Lung (tissue), 12 donors: ENCODE measurements around the gene DNAJC11. TPM values are rescaled to one million over a fixed set of nuclear protein-coding genes. Genes with fewer than 3 reads are reported as not detected.

Experiments
- ATAC-seq: fragments of 200-7000 bp; cut with Tn5 transposase; one replicate; pipeline ENCODE4 v1.9.1; 2020; ENCODE audit warnings: moderate number of reproducible peaks; ENCODE audit not compliant: insufficient read depth, low FRiP score
- DNase-seq, 3 donors: peaks; one replicate each; pipeline ENCODE4 v3.0.0-alpha.2; 2013 to 2017
- H3K27ac ChIP-seq, 2 donors: one replicate each; pipeline ENCODE4 v1.5.1; 2013; ENCODE audit warnings: mild to moderate bottlenecking in 2 of 2, moderate library complexity in 2 of 2, control low read depth in 1 of 2, inconsistent platforms in 1 of 2, low read depth in 1 of 2, low read length in 1 of 2
- H3K27me3 ChIP-seq, 3 donors: one replicate each; pipeline ENCODE4 v1.5.1; 2013; ENCODE audit warnings: low read length in 2 of 3; ENCODE audit not compliant: control insufficient read depth in 3 of 3, insufficient read depth in 3 of 3
- H3K36me3 ChIP-seq, 4 donors: one replicate each; pipeline ENCODE4 v1.5.1; 2013; ENCODE audit warnings: low read length in 4 of 4, mild to moderate bottlenecking in 1 of 4, moderate library complexity in 1 of 4; ENCODE audit not compliant: control insufficient read depth in 4 of 4, insufficient read depth in 4 of 4
- H3K4me1 ChIP-seq, 5 donors: one replicate each; pipeline ENCODE4 v1.5.1; 2013; ENCODE audit warnings: low read length in 5 of 5, mild to moderate bottlenecking in 2 of 5, moderate library complexity in 1 of 5; ENCODE audit not compliant: control insufficient read depth in 5 of 5, insufficient read depth in 5 of 5
- H3K4me3 ChIP-seq: one replicate; pipeline ENCODE4 v1.5.1; 2013; ENCODE audit warnings: mild to moderate bottlenecking, control low read depth, moderate library complexity
- H3K9ac ChIP-seq, 2 donors: one replicate each; pipeline ENCODE4 v1.5.1; 2013; ENCODE audit warnings: low read length in 2 of 2, control low read depth in 1 of 2; ENCODE audit not compliant: insufficient read depth in 1 of 2
- H3K9me3 ChIP-seq, 4 donors: one replicate each; pipeline ENCODE4 v1.5.1; 2013; ENCODE audit warnings: low read length in 3 of 4, mild to moderate bottlenecking in 1 of 4, moderate library complexity in 1 of 4; ENCODE audit not compliant: control insufficient read depth in 4 of 4, insufficient read depth in 3 of 4
- WGBS, 2 donors: extraction: QIAGEN DNeasy Blood & Tissue Kit; methylation state at CpG; one replicate each; pipeline ENCODE4 v1.1.7; 2013; 5-methylcytosine and 5-hydroxymethylcytosine counted together
- polyA plus RNA-seq, 2 donors: library from polyadenylated mRNA; stranded (reverse); fragments of 200-250 nt; gene quantifications; one replicate each; pipeline ENCODE4 v1.2.1, GENCODE V29; 2013
- total RNA-seq, 2 donors: library from RNA; depleted of rRNA in 1 of 2; stranded (reverse); fragments of >200 nt in 1 of 2; gene quantifications; one replicate each; pipeline ENCODE4 v1.2.1, GENCODE V29; 2014 to 2021
- TF ChIP-seq, protein P1 (sequence below): IDR thresholded peaks from 2 replicates; pipeline ENCODE4 v1.5.1; 2012; ENCODE audit warnings: mild to moderate bottlenecking; ENCODE audit errors: control extremely low read depth, extremely low read depth
- donor health status: control.
- donor health status: control.
- donor health status: Bipolar disorder and iron deficiency.
- donor health status: healthy.
- donor health status: DM: yes; HTN: yes; CAD: no.

Gene DNAJC11
- total and polyA plus RNA-seq, 4 donors = 18.6 to 43.0 (median 30.4) TPM

- Histone ChIP-seq H3K9ac (no peak overlapping the region), H3K36me3 (peaks cover 9 to 51% (median 43%) of the 10 kb centered on the region in 4 donors), H3K27me3 (no peaks in the 10 kb centered on the region), H3K4me3 (no peak overlapping the region), H3K4me1 (peaks cover 0 to 5% (median 0%) of the 10 kb centered on the region in 5 donors), H3K9me3 (no peaks in the 10 kb centered on the region), H3K27ac (no peak overlapping the region)
- TF ChIP-seq, protein P1, sequence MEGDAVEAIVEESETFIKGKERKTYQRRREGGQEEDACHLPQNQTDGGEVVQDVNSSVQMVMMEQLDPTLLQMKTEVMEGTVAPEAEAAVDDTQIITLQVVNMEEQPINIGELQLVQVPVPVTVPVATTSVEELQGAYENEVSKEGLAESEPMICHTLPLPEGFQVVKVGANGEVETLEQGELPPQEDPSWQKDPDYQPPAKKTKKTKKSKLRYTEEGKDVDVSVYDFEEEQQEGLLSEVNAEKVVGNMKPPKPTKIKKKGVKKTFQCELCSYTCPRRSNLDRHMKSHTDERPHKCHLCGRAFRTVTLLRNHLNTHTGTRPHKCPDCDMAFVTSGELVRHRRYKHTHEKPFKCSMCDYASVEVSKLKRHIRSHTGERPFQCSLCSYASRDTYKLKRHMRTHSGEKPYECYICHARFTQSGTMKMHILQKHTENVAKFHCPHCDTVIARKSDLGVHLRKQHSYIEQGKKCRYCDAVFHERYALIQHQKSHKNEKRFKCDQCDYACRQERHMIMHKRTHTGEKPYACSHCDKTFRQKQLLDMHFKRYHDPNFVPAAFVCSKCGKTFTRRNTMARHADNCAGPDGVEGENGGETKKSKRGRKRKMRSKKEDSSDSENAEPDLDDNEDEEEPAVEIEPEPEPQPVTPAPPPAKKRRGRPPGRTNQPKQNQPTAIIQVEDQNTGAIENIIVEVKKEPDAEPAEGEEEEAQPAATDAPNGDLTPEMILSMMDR = no peak
- ATAC-seq (no peak), DNase-seq (no peak)
- 92 to 96% methylated on average over 20 of the region's 20 CpGs for WGBS, 2 donors
These were observed 66.3 kb downstream of the DNAJC11 start for GRCh38 chr1:6635161-6635909.

DNA sequence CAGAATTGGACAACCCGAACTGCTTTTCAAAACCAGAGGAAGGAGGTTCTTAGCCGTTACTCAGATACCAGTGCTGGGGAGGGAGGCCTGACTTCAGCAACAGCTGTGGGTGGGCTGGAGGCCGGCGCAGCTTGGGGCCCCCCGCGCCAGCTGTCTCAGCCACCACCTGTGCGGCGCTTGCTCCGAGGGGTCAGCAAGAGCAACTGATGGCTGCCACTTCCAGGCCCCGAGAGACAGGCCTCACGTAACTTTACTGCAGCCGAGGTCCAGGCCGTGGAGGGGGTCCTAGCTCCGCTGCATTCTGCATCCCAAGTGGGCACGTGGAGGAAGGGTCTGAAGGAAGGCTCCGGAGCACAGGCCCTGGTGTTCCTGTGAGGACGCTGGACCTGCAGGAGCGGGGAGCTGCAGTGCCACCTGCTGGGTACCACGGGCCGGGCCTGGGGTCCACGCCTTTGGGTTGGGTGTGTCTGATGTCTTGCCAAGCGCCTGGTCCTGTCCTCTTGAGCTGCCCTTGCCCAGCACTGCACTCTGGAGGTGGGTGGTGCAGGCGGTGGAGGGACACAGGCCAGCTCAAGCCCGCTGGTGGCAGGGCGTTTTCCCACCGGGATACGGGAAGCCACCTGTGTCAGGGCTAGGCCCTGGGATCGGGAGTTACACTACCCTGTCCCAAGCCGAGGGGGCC is 67.1 kb downstream of the DNAJC11 start:
- H3K9me3 ChIP-seq = no peaks in the 10 kb centered on the region
- peak overlapping the region in 1 of 2 donors; percentile 17 for H3K27ac ChIP-seq
- peaks cover 0 to 5% (median 0%) of the 10 kb centered on the region in 5 donors for H3K4me1 ChIP-seq
- TF ChIP-seq, protein P1 = no peak
- no peaks in the 10 kb centered on the region for H3K27me3 ChIP-seq
- DNase-seq = peak; percentile 29 to 57 (median 49)
- H3K36me3 ChIP-seq = peaks cover 9 to 59% (median 43%) of the 10 kb centered on the region in 4 donors
- no peak overlapping the region for H3K4me3 ChIP-seq
- ATAC-seq = peak; percentile 75
- 68 to 77% methylated on average over 29 of the region's 29 CpGs for WGBS, 2 donors
- H3K9ac ChIP-seq = no peak overlapping the region

- H3K27me3 ChIP-seq = no peaks in the 10 kb centered on the region
- ATAC-seq (no peak), DNase-seq (no peak)
- H3K36me3 ChIP-seq = peaks cover 9 to 65% (median 43%) of the 10 kb centered on the region in 4 donors
- no peak overlapping the region for H3K9ac ChIP-seq
- no peaks in the 10 kb centered on the region for H3K4me1 ChIP-seq
- no peak overlapping the region for H3K27ac ChIP-seq
- TF ChIP-seq, protein P1 = no peak
- 93 to 94% methylated on average over 30 of the region's 30 CpGs for WGBS, 2 donors
- no peaks in the 10 kb centered on the region for H3K9me3 ChIP-seq
- H3K4me3 ChIP-seq = no peak overlapping the region
These were observed 68.8 kb downstream of the DNAJC11 start for GRCh38 chr1:6632588-6633514.
